ENCODE measurements around the gene HAND1. TPM values are rescaled to one million over a fixed set of nuclear protein-coding genes. Genes with fewer than 3 reads are reported as not detected.

HAND1 gene
- total RNA-seq, 1 donor from 2014 or later, result not detected

DNA sequence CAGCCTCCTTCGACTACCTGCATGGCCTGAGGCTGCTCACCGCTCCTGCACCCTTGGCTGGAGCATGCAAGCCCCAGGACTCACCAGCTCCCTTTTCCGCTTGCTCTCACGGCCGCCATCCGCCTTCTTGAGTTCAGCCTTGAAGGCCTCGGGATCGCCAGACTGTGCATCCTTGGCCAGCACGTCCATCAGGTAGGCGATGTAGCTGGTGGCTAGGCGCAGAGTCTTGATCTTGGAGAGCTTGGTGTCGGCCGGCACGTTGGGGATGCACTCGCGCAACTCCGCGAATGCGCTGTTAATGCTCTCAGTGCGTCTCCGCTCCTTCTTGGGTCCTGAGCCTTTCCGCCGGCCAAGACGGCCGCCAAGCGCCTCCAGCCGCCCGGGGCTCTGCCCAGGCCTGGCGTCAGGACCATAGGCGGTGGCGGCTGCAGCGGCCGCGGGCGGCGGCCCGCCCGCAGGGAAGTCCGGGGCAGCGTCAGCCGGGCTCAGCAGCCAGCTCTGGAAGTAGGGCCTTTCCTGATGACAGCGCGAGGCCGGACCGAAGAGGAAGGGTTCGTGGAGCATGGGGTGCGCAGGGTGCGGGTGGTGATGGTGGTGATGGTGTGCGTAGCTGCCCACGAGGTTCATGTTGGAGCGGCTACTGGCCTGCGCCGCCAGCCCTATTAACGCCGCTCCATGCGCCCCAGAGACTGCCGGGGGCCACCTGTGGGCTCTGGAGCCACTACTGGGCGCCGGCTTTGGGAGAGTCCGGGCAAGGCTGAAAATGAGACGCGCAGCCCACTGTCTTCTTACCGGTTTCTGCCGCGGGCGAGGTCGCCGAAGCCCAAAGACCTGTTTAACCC, 424 bp downstream of the HAND1 start:
- peaks cover 55% of the 10 kb centered on the region for H3K4me1 ChIP-seq
- intact Hi-C loops (cut with DNase I), result no loop called here
- DNase-seq (ENCODE audit: extremely low spot score in 2 of 2), result no peak
- no peaks in the 10 kb centered on the region for H3K9me3 ChIP-seq
- TF ChIP-seq POLR2A (IDR thresholded peaks at IDR 0.05) (no peak), POLR2AphosphoS5 (IDR thresholded peaks at IDR 0.05; ENCODE audit: insufficient read depth in 1 of 2, low read depth in 1 of 2) (no peak), CTCF (IDR thresholded peaks at IDR 0.05) (no peak)
- peak overlapping the region; percentile 17 to 27 for H3K4me3 ChIP-seq
- no peak overlapping the region for H3K27ac ChIP-seq
- H3K36me3 ChIP-seq, result no peaks in the 10 kb centered on the region
- H3K27me3 ChIP-seq, result peaks cover 44% of the 10 kb centered on the region

GRCh38 chr5:154476354-154477205, 1.4 kb downstream of the HAND1 start:
- Histone ChIP-seq H3K4me3 (no peak overlapping the region), H3K27me3 (peaks cover 44% of the 10 kb centered on the region), H3K27ac (no peak overlapping the region), H3K9me3 (no peaks in the 10 kb centered on the region), H3K36me3 (no peaks in the 10 kb centered on the region), H3K4me1 (peaks cover 55% of the 10 kb centered on the region)
- no peak for DNase-seq (ENCODE audit: extremely low spot score in 2 of 2)
- no peak for TF ChIP-seq POLR2A (IDR thresholded peaks at IDR 0.05)
- TF ChIP-seq POLR2AphosphoS5 (IDR thresholded peaks at IDR 0.05; ENCODE audit: insufficient read depth in 1 of 2, low read depth in 1 of 2), result no peak
- TF ChIP-seq CTCF (IDR thresholded peaks at IDR 0.05), result no peak
- intact Hi-C loops (cut with DNase I), result no loop called here

GRCh38 chr5:154475591-154476353, 2.3 kb downstream of the HAND1 start:
- H3K36me3 ChIP-seq, result no peaks in the 10 kb centered on the region
- DNase-seq (ENCODE audit: extremely low spot score in 2 of 2), result no peak
- H3K9me3 ChIP-seq, result no peaks in the 10 kb centered on the region
- peaks cover 44% of the 10 kb centered on the region for H3K27me3 ChIP-seq
- no peak overlapping the region for H3K27ac ChIP-seq
- H3K4me1 ChIP-seq, result peaks cover 55% of the 10 kb centered on the region
- intact Hi-C loops (cut with DNase I), result no loop called here
- H3K4me3 ChIP-seq, result no peak overlapping the region
- TF ChIP-seq CTCF (IDR thresholded peaks at IDR 0.05) (no peak), POLR2A (IDR thresholded peaks at IDR 0.05) (no peak), POLR2AphosphoS5 (IDR thresholded peaks at IDR 0.05; ENCODE audit: insufficient read depth in 1 of 2, low read depth in 1 of 2) (no peak)

GRCh38 chr5:154474396-154475334, 3.4 kb downstream of the HAND1 start:
- Histone ChIP-seq H3K27ac (no peak overlapping the region), H3K27me3 (peaks cover 36% of the 10 kb centered on the region)
- intact Hi-C loops (cut with DNase I), result no loop called here

More at GRCh38 chr5:154474396-154475334, 3.4 kb downstream of the HAND1 start:
- H3K36me3 ChIP-seq, result no peaks in the 10 kb centered on the region
- no peak for TF ChIP-seq POLR2AphosphoS5 (IDR thresholded peaks at IDR 0.05; ENCODE audit: insufficient read depth in 1 of 2, low read depth in 1 of 2)
- H3K4me3 ChIP-seq, result no peak overlapping the region
- DNase-seq (ENCODE audit: extremely low spot score in 2 of 2), result no peak
- H3K4me1 ChIP-seq, result peaks cover 50% of the 10 kb centered on the region
- no peaks in the 10 kb centered on the region for H3K9me3 ChIP-seq
